ENCODE measurements around the gene FLNA.

DNA sequence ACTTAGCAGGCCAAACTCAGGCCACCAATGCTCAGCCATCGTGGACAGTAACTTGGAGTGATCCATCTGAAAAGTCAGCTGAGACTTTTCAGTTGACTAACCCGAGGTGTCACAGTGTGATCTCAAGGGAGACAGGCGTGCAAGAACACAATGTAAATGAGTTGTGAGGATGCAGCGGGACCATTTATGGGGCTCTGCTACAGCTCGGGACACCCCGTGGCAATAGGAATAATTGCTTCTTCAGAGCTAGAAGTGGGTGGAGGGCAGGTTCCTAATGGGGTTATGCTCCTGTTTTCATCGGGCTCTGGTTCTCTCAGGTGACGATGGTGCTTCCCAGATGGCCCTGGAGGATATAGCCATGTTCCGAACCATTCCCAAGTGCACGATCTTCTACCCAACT is 51.5 kb downstream of the FLNA start:
- TF ChIP-seq, protein P1, sequence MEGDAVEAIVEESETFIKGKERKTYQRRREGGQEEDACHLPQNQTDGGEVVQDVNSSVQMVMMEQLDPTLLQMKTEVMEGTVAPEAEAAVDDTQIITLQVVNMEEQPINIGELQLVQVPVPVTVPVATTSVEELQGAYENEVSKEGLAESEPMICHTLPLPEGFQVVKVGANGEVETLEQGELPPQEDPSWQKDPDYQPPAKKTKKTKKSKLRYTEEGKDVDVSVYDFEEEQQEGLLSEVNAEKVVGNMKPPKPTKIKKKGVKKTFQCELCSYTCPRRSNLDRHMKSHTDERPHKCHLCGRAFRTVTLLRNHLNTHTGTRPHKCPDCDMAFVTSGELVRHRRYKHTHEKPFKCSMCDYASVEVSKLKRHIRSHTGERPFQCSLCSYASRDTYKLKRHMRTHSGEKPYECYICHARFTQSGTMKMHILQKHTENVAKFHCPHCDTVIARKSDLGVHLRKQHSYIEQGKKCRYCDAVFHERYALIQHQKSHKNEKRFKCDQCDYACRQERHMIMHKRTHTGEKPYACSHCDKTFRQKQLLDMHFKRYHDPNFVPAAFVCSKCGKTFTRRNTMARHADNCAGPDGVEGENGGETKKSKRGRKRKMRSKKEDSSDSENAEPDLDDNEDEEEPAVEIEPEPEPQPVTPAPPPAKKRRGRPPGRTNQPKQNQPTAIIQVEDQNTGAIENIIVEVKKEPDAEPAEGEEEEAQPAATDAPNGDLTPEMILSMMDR (IDR thresholded peaks at IDR 0.05; ENCODE audit: insufficient read depth, low read depth, low read length): no peak
- no peak for TF ChIP-seq EZH2 (IDR thresholded peaks at IDR 0.05; ENCODE audit: insufficient read depth, low read length)

All from astrocyte (in vitro differentiated cells and primary cell).